Sigmoid colon (tissue), 7 donors: Measurements from ENCODE around the gene FCER2. TPM values are rescaled to one million over a fixed set of nuclear protein-coding genes. Genes with fewer than 3 reads are reported as not detected.
A peak's percentile ranks its signal among the peaks of the same experiment; 100 is the strongest.
"Not testable (repeated sequence)": the region's sequence is repeated elsewhere in the genome, so short reads cannot be mapped to it uniquely, and the experiment has no call there.

Experiments used
- DNase-seq: peaks from one replicate; pipeline ENCODE4 v3.0.0-alpha.2; 2019
- H3K27ac ChIP-seq, 4 donors: fragments of 200-600 bp; sonication (generic); one replicate each; pipeline ENCODE4 v1.5.1; 2016 to 2019; ENCODE audit warnings: mild to moderate bottlenecking in 1 of 4
- H3K27me3 ChIP-seq, 3 donors: fragments of 200-600 bp; sonication (generic); one replicate each; pipeline ENCODE4 v1.5.1; 2019; ENCODE audit warnings: mild to moderate bottlenecking in 1 of 3
- H3K36me3 ChIP-seq, 4 donors: fragments of 200-600 bp; sonication (generic); one replicate each; pipeline ENCODE4 v1.5.1; 2016 to 2019
- H3K4me1 ChIP-seq, 4 donors: fragments of 200-600 bp; sonication (generic); one replicate each; pipeline ENCODE4 v1.5.1; 2017 to 2019
- H3K4me3 ChIP-seq, 4 donors: fragments of 200-600 bp; sonication (generic); one replicate each; pipeline ENCODE4 v1.5.1; 2017 to 2019; ENCODE audit warnings: mild to moderate bottlenecking in 2 of 4, moderate library complexity in 1 of 4
- H3K9me3 ChIP-seq, 4 donors: fragments of 200-600 bp in 3 of 4; sonication (generic) in 3 of 4; one replicate each; pipeline versions ENCODE4 v1.5.1 to v1.6.1; 2013 to 2019
- CTCF ChIP-seq, 4 experiments: fragments of 450-650 bp in 3 of 4; fragments of 200-600 bp in 1 of 4; IDR thresholded peaks; one replicate each; pipeline ENCODE4 v1.5.1; 2016 to 2019; ENCODE audit warnings: antibody characterized with exemption in 4 of 4, mild to moderate bottlenecking in 3 of 4, moderate library complexity in 2 of 4
- EP300 ChIP-seq, 4 donors: sonication (generic); formaldehyde crosslinking; IDR thresholded peaks; one replicate each; pipeline ENCODE4 v1.6.1; 2017; ENCODE audit warnings: antibody characterized with exemption in 4 of 4
- POLR2A ChIP-seq, 2 donors: fragments of 450-650 bp; IDR thresholded peaks; one replicate each; pipeline ENCODE4 v1.6.1; 2016; ENCODE audit warnings: antibody characterized with exemption in 2 of 2, mild to moderate bottlenecking in 2 of 2, moderate library complexity in 2 of 2
- POLR2AphosphoS5 ChIP-seq, 4 donors: sonication (generic); formaldehyde crosslinking; IDR thresholded peaks; one replicate each; pipeline ENCODE4 v1.6.1; 2017; ENCODE audit warnings: antibody characterized with exemption in 4 of 4
- WGBS, 2 donors: extraction: QIAGEN DNeasy Blood & Tissue Kit; methylation state at CpG; one replicate each; pipeline ENCODE4 v1.1.7; 2013; 5-methylcytosine and 5-hydroxymethylcytosine counted together
- intact Hi-C: fragments of 100-400 bp; cut with DNase I; formaldehyde crosslinking; loops from one replicate; pipeline ENCODE4 v1.15.1; 2023
- polyA plus RNA-seq, 3 donors: library from polyadenylated mRNA; stranded (reverse); fragments of 200-250 nt; gene quantifications; one replicate each; pipeline ENCODE4 v1.2.3, GENCODE V29; 2013
- total RNA-seq, 4 donors: library from RNA; depleted of rRNA; stranded (reverse); fragments of >200 nt; gene quantifications; one replicate each; pipeline ENCODE4 v1.1.0, GENCODE V29; 2016
- donor health status: healthy with polysubstance abuse.
- donor health status: Bipolar disorder and iron deficiency.
- donor health status: healthy.

Gene FCER2
- total and polyA plus RNA-seq, 7 donors: 0.27 to 14.7 (median 0.61) TPM; not detected in 1

- no peak for TF ChIP-seq EP300 (IDR thresholded peaks at IDR 0.05)
- TF ChIP-seq POLR2A (IDR thresholded peaks at IDR 0.05): no peak
- no peak for TF ChIP-seq POLR2AphosphoS5 (IDR thresholded peaks at IDR 0.05)
- no peak for TF ChIP-seq CTCF (IDR thresholded peaks at IDR 0.05)
- H3K4me1 ChIP-seq: no peaks in the 10 kb centered on the region
- intact Hi-C loops: no loop called here
- peaks cover 0 to 40% (median 6%) of the 10 kb centered on the region in 3 donors for H3K27me3 ChIP-seq
- H3K36me3 ChIP-seq: no peaks in the 10 kb centered on the region
- no peak within 1 kb of the TSS for H3K27ac ChIP-seq
- no peaks in the 10 kb centered on the region for H3K9me3 ChIP-seq
- peak within 1 kb of the TSS in 1 of 4 donors; percentile 12 for H3K4me3 ChIP-seq
- DNase-seq: peak; percentile 60
- 60 to 66% methylated on average over 7 of the region's 7 CpGs for WGBS, 2 donors
Observed at GRCh38 chr19:7746903-7747884, 45.3 kb upstream of the FCER2 start, which contains the start of gene CD209. Gene CD209 (minus strand): TSS chr19:7747534. CDS start chr19:7747511, 23 bp downstream.

- H3K9me3 ChIP-seq, H3K36me3 ChIP-seq, intact Hi-C loops, H3K27ac ChIP-seq, H3K4me1 ChIP-seq: not testable (repeated sequence)
- Histone ChIP-seq H3K4me3 (peak overlapping the region in 1 of 4 donors; percentile 12), H3K27me3 (peaks cover 0 to 34% (median 6%) of the 10 kb centered on the region in 3 donors)
- DNase-seq: peak; percentile 50
- 69 to 80% methylated on average over 4 of the region's 4 CpGs for WGBS, 2 donors
Observed at GRCh38 chr19:7746306-7746705, 44.4 kb upstream of the FCER2 start.

GRCh38 chr19:7744871-7745650, 43.1 kb upstream of the FCER2 start:
- peaks cover 0 to 29% (median 6%) of the 10 kb centered on the region in 3 donors for H3K27me3 ChIP-seq
- no peaks in the 10 kb centered on the region for H3K9me3 ChIP-seq
- intact Hi-C loops: no loop called here
- no peak for TF ChIP-seq POLR2AphosphoS5 (IDR thresholded peaks at IDR 0.05)
- no peak for TF ChIP-seq POLR2A (IDR thresholded peaks at IDR 0.05)
- no peak for TF ChIP-seq EP300 (IDR thresholded peaks at IDR 0.05)
- TF ChIP-seq CTCF (IDR thresholded peaks at IDR 0.05): no peak
- no peaks in the 10 kb centered on the region for H3K4me1 ChIP-seq
- H3K4me3 ChIP-seq: no peak overlapping the region
- H3K27ac ChIP-seq: no peak overlapping the region
- DNase-seq: peak; percentile 53
- 77 to 83% methylated on average over 12 of the region's 12 CpGs for WGBS, 2 donors
- H3K36me3 ChIP-seq: no peaks in the 10 kb centered on the region

GRCh38 chr19:7744199-7744786, 42.4 kb upstream of the FCER2 start:
- no peak overlapping the region for H3K27ac ChIP-seq
- no peak overlapping the region for H3K4me3 ChIP-seq
- WGBS, 2 donors: 61 to 65% methylated on average over 5 of the region's 5 CpGs
- intact Hi-C loops: no loop called here
- H3K36me3 ChIP-seq: no peaks in the 10 kb centered on the region
- no peaks in the 10 kb centered on the region for H3K9me3 ChIP-seq
- DNase-seq: peak; percentile 15
- peaks cover 0 to 26% (median 6%) of the 10 kb centered on the region in 3 donors for H3K27me3 ChIP-seq
- H3K4me1 ChIP-seq: no peaks in the 10 kb centered on the region
- TF ChIP-seq EP300 (IDR thresholded peaks at IDR 0.05) (no peak), POLR2A (IDR thresholded peaks at IDR 0.05) (no peak), CTCF (IDR thresholded peaks at IDR 0.05) (no peak), POLR2AphosphoS5 (IDR thresholded peaks at IDR 0.05) (no peak)
